Stimulated activated CD4-positive, alpha-beta T cell treated with anti-CD3 and anti-CD28 coated beads, TNF-alpha, amount 100 ng/mL, for 24 hours (primary cell): ENCODE measurements around the gene SEMA3D.

Experiments used
- DNase-seq, 3 experiments: peaks; one replicate each; pipeline ENCODE4 v3.0.0-alpha.2; 2020; ENCODE audit warnings: low read depth in 3 of 3

The SEMA3D gene

DNA sequence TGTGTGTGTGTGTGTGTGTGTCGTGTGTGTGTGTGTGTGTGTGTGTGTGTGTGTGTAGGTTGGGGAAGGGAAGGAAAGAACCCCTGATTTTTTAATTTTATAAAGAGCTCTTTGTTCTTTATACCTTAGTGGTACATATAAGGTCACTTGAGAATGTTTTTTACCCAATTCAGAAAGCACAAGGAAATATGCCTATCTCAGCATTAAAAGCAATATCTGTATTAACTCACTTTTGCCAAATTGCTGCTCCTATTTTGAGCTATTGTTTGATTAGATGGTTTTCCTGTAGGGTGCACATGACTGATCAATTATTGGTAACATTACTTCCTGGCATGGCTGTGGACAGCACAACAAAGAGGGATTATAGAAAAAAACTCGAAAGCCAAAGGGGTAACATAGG lies 60.5 kb downstream of the SEMA3D start:
- no peak for DNase-seq

DNA sequence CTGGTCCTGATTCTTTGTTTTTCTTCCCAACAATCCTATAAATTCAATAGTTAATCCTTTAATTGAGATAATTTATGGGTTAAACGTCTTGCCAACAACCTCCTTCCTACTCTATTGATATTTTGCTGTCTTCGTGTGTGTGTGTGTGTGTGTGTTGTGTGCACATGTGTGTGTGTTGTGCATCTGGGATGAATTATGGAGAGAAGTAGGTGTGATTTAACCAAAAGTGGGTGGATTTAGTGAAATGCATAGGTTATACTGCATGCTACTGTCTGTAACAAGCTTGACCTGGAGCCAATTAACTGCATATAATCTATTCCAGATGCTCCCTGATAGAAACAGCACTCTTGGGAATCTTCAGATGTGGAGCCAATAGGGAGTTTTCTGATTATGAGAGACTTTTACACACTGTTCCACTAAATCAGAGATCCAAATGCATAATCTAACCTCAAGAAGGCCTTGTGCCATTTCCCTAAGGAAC lies 61.2 kb downstream of the SEMA3D start:
- DNase-seq = no peak

- DNase-seq = no peak
These were observed 61.7 kb downstream of the SEMA3D start for GRCh38 chr7:85125176-85125575.

- no peak for DNase-seq
These were observed 66.9 kb downstream of the SEMA3D start for GRCh38 chr7:85119934-85120333.

GRCh38 chr7:85115862-85116261 lies 71.0 kb downstream of the SEMA3D start:
- DNase-seq = no peak

GRCh38 chr7:85115006-85115405 lies 71.8 kb downstream of the SEMA3D start:
- no peak for DNase-seq

- no peak for DNase-seq
These were observed 72.5 kb downstream of the SEMA3D start for GRCh38 chr7:85114342-85114741.

GRCh38 chr7:85111761-85112160 lies 75.1 kb downstream of the SEMA3D start:
- no peak for DNase-seq

DNA sequence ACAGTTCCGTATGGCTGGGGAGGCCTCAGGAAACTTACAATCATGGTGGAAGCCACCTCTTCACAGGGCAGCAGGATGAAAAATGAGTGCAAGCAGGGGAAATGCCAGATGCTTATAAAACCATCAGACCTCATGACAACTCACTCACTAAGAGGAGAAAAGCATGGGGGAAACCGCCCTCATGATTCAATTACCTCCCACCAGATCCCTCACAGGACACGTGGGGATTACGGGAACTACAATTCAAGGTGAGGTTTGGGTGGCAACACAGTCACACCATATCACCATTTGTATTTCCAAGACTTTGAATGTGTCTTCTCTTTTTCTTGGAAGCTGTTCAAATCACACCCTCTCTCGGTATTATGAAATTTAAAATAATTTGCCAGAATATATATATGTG lies 80.1 kb downstream of the SEMA3D start:
- no peak for DNase-seq

GRCh38 chr7:85104432-85105205 lies 82.2 kb downstream of the SEMA3D start:
- DNase-seq = no peak

DNA sequence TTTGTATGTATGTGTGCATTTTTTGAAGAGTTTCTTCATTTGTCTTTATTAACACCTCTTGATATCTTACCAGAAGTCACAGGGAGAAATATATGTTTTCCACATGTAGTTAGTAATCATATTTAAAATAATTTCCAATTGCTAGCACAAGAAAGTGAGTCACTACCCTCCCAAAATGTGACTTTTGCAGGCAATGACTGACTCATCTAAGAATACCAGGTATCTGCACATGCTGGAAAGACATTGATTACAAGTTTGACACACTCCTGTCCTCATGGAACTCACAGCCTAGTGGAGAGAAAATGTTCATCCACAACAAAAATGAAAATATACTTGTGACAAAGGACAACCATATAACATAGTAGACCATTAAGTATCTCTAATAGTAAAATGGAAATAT lies 82.9 kb downstream of the SEMA3D start:
- DNase-seq = no peak

DNA sequence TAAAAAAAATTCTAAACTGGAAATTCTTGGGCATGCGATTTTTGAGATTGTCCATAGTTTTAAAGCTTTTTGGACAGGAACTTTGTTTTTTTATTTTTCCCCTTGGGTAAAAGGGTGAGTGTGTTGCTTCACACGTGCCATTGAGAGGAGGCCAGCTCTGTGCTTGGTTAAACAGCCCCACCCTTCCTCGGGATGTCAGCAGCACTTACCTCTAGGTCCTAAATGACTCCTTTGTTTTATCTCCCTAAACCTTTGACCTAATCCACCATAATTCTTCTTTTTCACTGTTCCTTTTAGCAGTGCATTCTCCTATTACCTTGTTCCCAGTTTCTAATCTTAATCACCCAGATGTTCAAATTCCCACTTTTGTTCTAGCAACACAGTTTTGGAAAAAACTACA lies 83.5 kb downstream of the SEMA3D start:
- no peak for DNase-seq

DNA sequence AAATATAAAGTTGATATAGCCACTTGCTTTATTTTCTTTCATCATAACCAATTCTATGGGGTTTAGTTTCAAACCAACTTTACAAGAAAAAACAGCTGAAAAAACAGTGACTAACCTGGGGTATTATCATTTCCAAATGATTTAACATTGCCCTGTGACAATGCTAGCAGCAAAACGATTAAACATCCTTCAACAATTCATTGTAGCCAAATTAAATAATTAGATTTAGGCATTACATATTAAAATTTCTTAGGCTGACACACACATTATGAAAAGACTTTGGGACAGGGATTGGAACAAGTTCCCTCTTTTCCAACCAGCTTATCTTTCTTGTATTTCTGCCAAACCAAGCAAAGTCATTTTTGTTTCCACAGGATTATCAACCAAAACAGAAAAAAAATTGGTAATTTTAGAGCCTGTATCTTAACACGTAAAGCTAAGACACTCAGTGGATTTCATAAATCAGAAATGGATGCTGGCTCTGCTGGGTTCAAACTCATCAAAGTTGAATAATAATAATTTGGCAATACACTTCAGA lies 84.0 kb downstream of the SEMA3D start:
- no peak for DNase-seq

GRCh38 chr7:85101347-85101746 lies 85.5 kb downstream of the SEMA3D start:
- DNase-seq = no peak

- DNase-seq = no peak
These were observed 89.0 kb downstream of the SEMA3D start for GRCh38 chr7:85097844-85098243.

DNA sequence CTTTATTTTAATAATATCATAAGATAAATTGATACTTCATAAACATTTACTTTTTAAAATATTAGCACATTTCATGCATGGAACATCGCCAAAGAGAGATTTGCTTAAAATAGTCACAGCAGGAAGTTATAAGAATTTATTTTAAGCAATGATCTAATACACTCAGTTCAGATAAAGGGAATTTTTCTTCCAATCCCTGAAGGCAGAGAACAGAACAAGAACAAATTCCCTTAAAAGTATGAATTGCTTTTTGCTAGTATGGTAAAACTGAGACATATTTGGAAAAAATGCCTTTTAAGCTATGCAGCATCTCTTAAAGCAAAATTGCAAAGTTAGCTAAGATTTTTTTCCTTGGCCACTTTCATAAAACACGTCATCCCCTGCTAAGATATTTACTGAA lies 91.0 kb downstream of the SEMA3D start:
- DNase-seq = no peak

DNA sequence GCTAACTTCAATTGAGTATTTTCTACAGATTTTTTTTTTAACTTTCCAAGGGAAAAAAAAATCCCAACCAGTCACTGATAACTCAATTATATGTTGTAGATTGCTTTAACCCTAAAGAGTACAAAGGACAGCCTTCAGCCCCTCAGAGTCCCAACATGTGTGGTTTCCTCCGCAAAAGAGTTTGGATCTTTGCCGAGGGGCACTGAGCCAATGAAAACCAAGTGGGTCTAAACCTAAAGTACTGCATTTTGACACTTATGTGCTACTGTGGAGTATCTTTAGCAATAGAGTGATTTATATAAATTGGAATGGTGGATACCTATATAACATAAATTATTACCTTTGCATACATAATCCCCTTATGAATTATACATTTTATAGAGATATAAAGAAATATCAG lies 91.5 kb downstream of the SEMA3D start:
- DNase-seq = no peak

DNA sequence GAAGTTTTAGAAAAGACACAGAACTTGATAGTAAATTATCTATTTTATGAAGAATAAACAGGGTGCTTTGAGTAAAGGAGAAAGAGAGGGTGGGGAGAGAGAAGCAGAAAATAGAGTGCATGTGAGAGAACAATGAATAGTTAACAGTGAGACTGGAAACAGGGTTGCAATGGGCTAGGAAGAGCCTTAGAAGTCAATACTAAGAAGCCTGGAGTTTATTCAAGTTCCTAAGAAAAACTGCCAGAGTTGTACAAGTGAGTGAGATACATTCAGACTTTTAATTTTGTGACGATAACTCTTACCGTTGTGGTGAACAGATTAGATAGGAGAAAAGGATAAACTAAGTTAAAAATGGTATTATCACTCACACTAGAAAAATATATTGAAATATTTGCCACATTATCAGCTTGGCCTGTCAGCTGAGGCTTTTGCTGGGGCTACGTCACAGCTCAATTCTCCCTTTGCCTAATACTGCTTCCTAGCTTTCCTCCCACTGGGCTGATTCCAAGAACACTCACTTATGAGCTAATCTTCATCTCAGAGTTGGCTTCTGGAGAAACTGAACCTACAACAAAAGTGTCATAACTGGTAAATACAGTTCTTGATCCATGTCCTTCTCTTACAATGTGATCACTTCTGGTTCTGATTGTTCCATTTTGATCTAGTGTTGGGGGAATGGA lies 92.7 kb downstream of the SEMA3D start:
- no peak for DNase-seq

DNA sequence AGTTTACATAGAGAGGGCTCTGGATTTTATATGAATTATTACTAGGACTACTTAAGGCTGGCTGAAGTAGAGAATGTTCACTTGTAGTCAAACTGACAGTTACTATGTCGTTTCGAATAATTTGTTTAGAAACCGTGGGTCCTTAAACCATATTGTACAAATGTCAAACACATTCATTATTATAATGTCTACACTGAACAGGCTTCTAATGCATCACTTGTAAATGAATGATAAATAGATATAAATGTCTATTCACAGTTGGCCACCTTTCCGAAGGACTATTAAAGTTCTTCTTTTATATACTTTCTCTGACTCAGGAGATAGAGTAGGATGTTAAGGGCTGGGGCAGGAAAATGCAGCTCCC lies 95.3 kb downstream of the SEMA3D start:
- no peak for DNase-seq

DNA sequence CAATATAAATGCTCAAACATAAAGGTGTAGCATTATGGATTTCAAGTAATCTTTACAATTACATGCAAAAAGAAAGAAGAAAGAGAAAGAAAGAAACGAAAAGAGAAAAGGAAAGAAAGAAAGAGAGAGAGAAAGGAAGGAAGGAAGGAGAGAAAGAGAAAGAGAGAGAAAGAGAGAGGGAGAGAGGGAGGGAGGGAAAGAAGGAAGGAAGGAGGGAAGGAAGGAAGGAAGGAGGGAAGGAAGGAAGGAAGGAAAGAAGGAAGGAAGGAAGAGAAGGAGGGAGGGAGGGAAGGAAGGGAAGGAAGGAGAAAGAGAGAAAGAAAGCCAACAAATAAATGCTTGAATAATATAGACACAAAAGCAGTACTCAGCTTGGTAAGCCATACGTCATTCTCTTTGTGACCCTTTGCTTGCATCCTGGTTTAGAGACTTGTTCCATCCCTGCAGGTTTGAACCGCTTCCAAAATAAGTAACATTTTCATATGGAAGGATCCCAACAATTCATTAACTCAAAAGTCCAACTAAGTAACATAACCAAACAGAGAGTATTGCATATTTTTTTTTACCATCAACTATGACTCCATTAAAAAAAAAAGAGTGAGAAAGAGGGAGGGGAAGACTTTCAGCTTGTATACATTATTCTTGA lies 95.8 kb downstream of the SEMA3D start:
- no peak for DNase-seq

DNA sequence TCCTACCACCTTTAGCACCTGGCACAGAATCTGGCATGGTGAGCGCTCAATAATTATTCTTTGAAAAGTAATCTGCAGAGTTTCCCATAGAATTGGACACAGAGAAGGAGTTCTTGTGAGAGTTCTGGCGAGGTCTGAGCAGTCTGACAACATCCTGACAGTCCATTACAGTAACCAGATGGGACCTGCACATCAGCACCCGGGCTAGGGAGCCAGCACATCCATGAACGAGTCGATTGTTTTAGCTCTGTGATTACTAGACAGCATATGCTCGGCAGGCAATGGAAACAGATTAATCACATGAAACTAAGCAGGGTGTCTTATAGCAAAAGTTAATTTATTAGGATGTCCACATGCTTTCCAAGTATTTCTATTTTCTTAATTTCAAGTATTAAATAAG lies 96.7 kb downstream of the SEMA3D start:
- DNase-seq = no peak

DNA sequence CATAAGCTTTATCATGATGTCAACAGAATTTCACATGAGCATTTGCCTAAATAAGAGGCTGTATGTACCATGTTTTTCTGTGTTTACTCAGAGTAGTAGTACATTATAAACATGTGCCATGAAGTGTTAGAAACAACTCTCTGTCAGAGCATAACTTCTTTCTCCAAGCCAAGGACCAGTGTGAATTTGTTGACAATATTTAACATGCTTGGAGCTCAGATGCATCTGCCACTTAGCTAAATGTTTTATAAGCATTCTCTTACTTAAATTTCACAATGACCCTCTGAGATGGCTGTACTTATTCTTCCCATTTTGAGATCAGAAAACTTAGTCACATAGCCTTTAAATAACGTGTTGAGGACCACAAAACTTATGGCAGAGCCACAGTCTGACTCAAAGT lies 105.0 kb downstream of the SEMA3D start:
- no peak for DNase-seq

DNA sequence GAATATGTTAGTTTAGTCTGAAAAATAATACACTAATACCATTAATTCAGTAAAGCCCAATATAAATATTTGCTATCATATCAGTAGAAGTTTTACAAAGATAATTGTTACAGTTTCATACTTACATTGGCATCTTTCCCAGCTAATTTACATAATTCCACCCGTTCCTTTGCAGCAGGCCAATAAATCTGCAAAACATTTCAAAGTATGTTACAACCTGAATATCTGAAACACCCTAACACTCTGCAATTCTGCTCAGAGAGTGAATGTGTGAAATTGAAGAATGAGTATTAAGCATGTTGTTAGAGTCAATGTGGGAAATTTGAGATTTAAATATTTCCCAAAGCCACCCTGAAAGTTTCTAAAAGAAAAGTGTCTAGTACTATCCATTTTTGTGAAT lies 105.5 kb downstream of the SEMA3D start:
- DNase-seq = no peak
